K562 (cell line): ENCODE results near the gene NR2F6. TPM values are rescaled to one million over a fixed set of nuclear protein-coding genes. Genes with fewer than 3 reads are reported as not detected.

ENCODE experiments used
- ATAC-seq: fragments of 200-7000 bp; cut with Tn5 transposase; 3 replicates; pipeline ENCODE4 v1.9.1; 2020; ENCODE audit warnings: moderate library complexity
- BruUV-seq: library from RNA; stranded (reverse); fragments of 400-500 nt; replicated peaks from 2 replicates; lab custom pipeline; 2021; lab: Mats Ljungman, UMichigan
- CTCF ChIA-PET: fragments of 300-600 bp; formaldehyde crosslinking; extraction: SDS; loops from one replicate; lab custom pipeline; 2021; ENCODE audit warnings: low intra/inter-chr PET ratio; lab: Yijun Ruan, JAX
- POLR2A ChIA-PET: fragments of 300-600, 350-650 bp; sonication (Branson Sonifier 250); formaldehyde crosslinking; extraction: SDS; loops from one replicate; lab custom pipeline; 2021; ENCODE audit warnings: antibody characterized with exemption, inconsistent platforms; lab: Yijun Ruan, JAX
- DNase-seq, 4 experiments: peaks; one replicate each; pipeline versions ENCODE4 v3.0.0 to v3.0.0-alpha.2; 2011 to 2018; ENCODE audit warnings: low spot score in 3 of 4, mixed read lengths in 3 of 4; ENCODE audit errors: extremely low read depth in 1 of 4
- FAIRE-seq: peaks from 2 replicates; lab custom pipeline; 2011; peaks lifted over from hg19 to GRCh38; lab: Jason Lieb, UNC
- H2AFZ ChIP-seq: 2 replicates; pipeline ENCODE4 v1.6.0; 2011; ENCODE audit warnings: low read depth, low read length, control low read depth, inconsistent platforms
- H3K27ac ChIP-seq: fragments of 200-600 bp; 3 replicates; pipeline ENCODE4 v1.8.0; 2011; ENCODE audit warnings: low read depth, mild to moderate bottlenecking, control low read depth, inconsistent platforms, low read length, moderate library complexity, mixed read lengths; ENCODE audit errors: extremely low read depth
- H3K27me3 ChIP-seq, 2 experiments: fragments of 300-600 bp in 1 of 2; 2 replicates in 1 of 2; 3 replicates in 1 of 2; pipeline versions ENCODE4 v1.6.0 to v1.8.0; 2011; ENCODE audit warnings: inconsistent platforms in 2 of 2, low read length in 2 of 2, mild to moderate bottlenecking in 1 of 2, mixed read lengths in 1 of 2, moderate library complexity in 1 of 2; ENCODE audit not compliant: control insufficient read depth in 2 of 2, insufficient read depth in 2 of 2
- H3K36me3 ChIP-seq: fragments of 300-600 bp; 3 replicates; pipeline ENCODE4 v1.8.0; 2011; ENCODE audit warnings: mild to moderate bottlenecking, low read length, inconsistent platforms; ENCODE audit not compliant: control insufficient read depth, insufficient read depth
- H3K4me1 ChIP-seq, 2 experiments: fragments of 200-600 bp in 1 of 2; replicated peaks in 1 of 2; 2 replicates in 1 of 2; 3 replicates in 1 of 2; pipeline versions ENCODE4 v1.5.1 to v1.8.0; 2011; ENCODE audit warnings: inconsistent platforms in 2 of 2, low read length in 2 of 2, mild to moderate bottlenecking in 1 of 2, mixed read lengths in 1 of 2, moderate library complexity in 1 of 2; ENCODE audit not compliant: control insufficient read depth in 2 of 2, insufficient read depth in 2 of 2
- H3K4me2 ChIP-seq: 2 replicates; pipeline ENCODE4 v1.6.1; 2011; ENCODE audit warnings: low read length, control low read depth, inconsistent platforms, mixed read lengths; ENCODE audit not compliant: insufficient read depth
- H3K4me3 ChIP-seq: fragments of 200-600 bp; sonication (generic), shearing (Covaris generic); 2 replicates; pipeline ENCODE4 v1.5.1; 2016; ENCODE audit warnings: control low read depth, inconsistent platforms
- H3K79me2 ChIP-seq: fragments of 200-600 bp; 3 replicates; pipeline ENCODE4 v1.8.0; 2011; ENCODE audit warnings: low read length, inconsistent platforms; ENCODE audit not compliant: control insufficient read depth, insufficient read depth
- H3K9ac ChIP-seq, 2 experiments: 2 replicates each; pipeline versions ENCODE4 v1.6.0 to v1.6.1; 2011; ENCODE audit warnings: low read depth in 2 of 2, low read length in 2 of 2, control low read depth in 1 of 2, inconsistent platforms in 1 of 2, mild to moderate bottlenecking in 1 of 2, mixed read lengths in 1 of 2; ENCODE audit not compliant: insufficient read depth in 1 of 2
- H3K9me1 ChIP-seq: one replicate; pipeline ENCODE4 v1.6.0; 2011; ENCODE audit warnings: inconsistent platforms, mild to moderate bottlenecking, low read length, moderate library complexity; ENCODE audit not compliant: control insufficient read depth, insufficient read depth
- H3K9me3 ChIP-seq: replicated peaks from 2 replicates; pipeline ENCODE4 v1.5.1; 2011; ENCODE audit warnings: low read depth, low read length, inconsistent platforms; ENCODE audit not compliant: control insufficient read depth, insufficient read depth
- H4K20me1 ChIP-seq: replicated peaks from 2 replicates; pipeline ENCODE4 v1.6.1; 2011; ENCODE audit warnings: low read length, inconsistent platforms, mixed read lengths; ENCODE audit not compliant: control insufficient read depth, insufficient read depth
- FOXP1 ChIP-seq: sonication (generic); formaldehyde crosslinking; IDR thresholded peaks from 2 replicates; pipeline ENCODE4 v1.8.0; 2022; ENCODE audit warnings: mild to moderate bottlenecking, missing genetic modification reagents
- NFIC ChIP-seq: fragments of 450-650 bp; IDR thresholded peaks from 2 replicates; pipeline ENCODE4 v1.6.1; 2017; ENCODE audit warnings: mild to moderate bottlenecking, inconsistent platforms
- NR2C2 ChIP-seq, 2 experiments: fragments of 200-800 bp in 1 of 2; sonication (Bioruptor generic) in 1 of 2; sonication (generic) in 1 of 2; formaldehyde crosslinking in 1 of 2; IDR thresholded peaks; 2 replicates each; pipeline versions ENCODE4 v1.6.1 to v1.8.0; 2016 to 2022; ENCODE audit warnings: mild to moderate bottlenecking in 1 of 2, missing compliant biosample characterization in 1 of 2, missing genetic modification characterization in 1 of 2, missing genetic modification reagents in 1 of 2
- SRSF7 ChIP-seq: fragments of 200-400 bp; formaldehyde crosslinking; optimal IDR thresholded peaks from 2 replicates; pipeline ENCODE3; 2017; ENCODE audit warnings: mild to moderate bottlenecking, low read depth, low read length
- SUPT5H ChIP-seq: fragments of 450-650 bp; IDR thresholded peaks from 2 replicates; pipeline ENCODE4 v1.6.1; 2016
- ZNF347 ChIP-seq: fragments of 450-650 bp; formaldehyde crosslinking; IDR thresholded peaks from 2 replicates; pipeline ENCODE4 v1.4.0; 2020; ENCODE audit warnings: low read depth, mild to moderate bottlenecking, moderate library complexity
- WGBS: fragments of 100-300 bp; shearing (Covaris generic); methylation state at CpG from one replicate; pipeline ENCODE4 v1.1.6; 2016; ENCODE audit warnings: low coverage, mixed read lengths; ENCODE audit not compliant: insufficient coverage; ENCODE audit errors: missing lambda C conversion rate; 5-methylcytosine and 5-hydroxymethylcytosine counted together
- in situ Hi-C: fragments of 300-500 bp; cut with MboI; formaldehyde crosslinking; loops from 4 replicates; pipeline ENCODE4 v1.15.0; 2018; ENCODE audit warnings: inconsistent platforms, mixed read lengths
- intact Hi-C: fragments of 100-400 bp; cut with micrococcal nuclease; formaldehyde crosslinking; loops from 2 replicates; pipeline ENCODE4 v1.14.2; 2022
- polyA plus RNA-seq, 8 experiments: library from polyadenylated mRNA; depleted of rRNA in 4 of 8; stranded (reverse) in 5 of 8; unstranded in 3 of 8; fragments of >200 nt; fragmentation: Nextera tagmentation in 2 of 8; fragmentation: Illumina TruSeq in 1 of 8; extraction: Ambion mirVana in 2 of 8; extraction: Trizol in 1 of 8; gene quantifications; 2 replicates each; pipeline versions ENCODE4 v1.2.1 to v1.2.3, GENCODE V29; 2011 to 2014; ENCODE audit warnings: inconsistent platforms in 1 of 8, missing spikeins in 1 of 8
- total RNA-seq, 7 experiments: library from RNA; depleted of rRNA in 6 of 7; stranded (reverse); fragments of >200 nt in 6 of 7; fragmentation: Illumina TruSeq in 2 of 7; extraction: Trizol in 2 of 7; gene quantifications; 2 replicates each; pipeline versions ENCODE4 v1.2.1 to v1.2.3, GENCODE V29; 2011 to 2021; ENCODE audit warnings: low replicate concordance in 1 of 7

Gene NR2F6
- total and polyA plus RNA-seq, 9 of the 15 experiments (the other 6 are each of a cell fraction or from before 2014, with no cell fraction given), result 0.76 to 97.5 (median 18.8) TPM

GRCh38 chr19:17200408-17201079, 45.2 kb downstream of the NR2F6 start:
- DNase-seq (no peak), FAIRE-seq (no peak), ATAC-seq (no peak)
- intact Hi-C loops, result loop anchor here (10.0 kb wide), 1 partner anchor 126 kb away; the partner anchor contains the start of genes HAUS8 and MYO9B
- in situ Hi-C loops, result loop anchor here (5.0 kb wide), 1 partner anchor 77 kb away; no protein-coding TSS in a partner anchor
- ChIA-PET POLR2A (interaction anchor here (0.7 kb wide), 2 partner anchors 69 to 311 kb away, joined by 3 read pairs; partner anchors contain the start of gene PGLS), CTCF (no interaction called here)
- WGBS, result 83% methylated on average over 13 of the region's 16 CpGs
- TF ChIP-seq NFIC (peak; percentile 85), NR2C2 (CRISPR knock-in tag; IDR thresholded peaks at IDR 0.05) (no peak), NR2C2 (tag; IDR thresholded peaks at IDR 0.05) (no peak), FOXP1 (no peak)
- no TSS peak for BruUV-seq
- H3K9me1 ChIP-seq, result no peaks in the 10 kb centered on the region
- peak overlapping the region in 1 of 2 experiments; percentile 52; a peak in 1 of 4 replicates for H3K9ac ChIP-seq
- no peak overlapping the region for H2AFZ ChIP-seq
- peaks cover 53% of the 10 kb centered on the region; the same call in 2 of the 3 replicates for H3K36me3 ChIP-seq
- no peaks in the 10 kb centered on the region for H3K27me3 ChIP-seq
- H3K4me2 ChIP-seq, result no peak overlapping the region
- H3K4me1 ChIP-seq, result peaks cover 0 to 8% of the 10 kb centered on the region in 2 experiments; a peak in 1 of 5 replicates
- no peak overlapping the region for H3K4me3 ChIP-seq
- H3K9me3 ChIP-seq, result no peaks in the 10 kb centered on the region
- no peak overlapping the region for H3K27ac ChIP-seq
- H4K20me1 ChIP-seq, result no peaks in the 10 kb centered on the region
- no peaks in the 10 kb centered on the region for H3K79me2 ChIP-seq

DNA sequence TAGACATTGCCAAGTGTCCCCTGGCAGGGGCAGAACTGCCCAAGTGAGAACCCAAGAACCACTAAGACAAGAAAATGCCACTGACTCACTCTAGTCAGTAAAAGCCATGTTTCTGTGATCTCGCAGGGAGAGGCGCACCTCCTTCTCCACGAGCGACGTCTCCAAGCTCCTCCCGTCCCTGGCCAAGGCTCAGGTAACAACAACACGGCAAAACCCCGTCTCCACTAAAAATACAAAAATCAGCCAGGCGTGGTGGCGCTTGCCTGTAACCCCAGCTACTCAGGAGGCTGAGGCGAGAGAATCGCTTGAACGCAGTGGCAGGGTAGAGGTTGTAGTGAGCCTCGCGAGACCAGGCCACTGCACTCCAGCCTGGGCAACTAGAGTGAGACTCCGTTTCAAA, 48.1 kb downstream of the NR2F6 start:
- WGBS, result 92% methylated on average over 13 of the region's 16 CpGs
- H3K9me1 ChIP-seq, result no peaks in the 10 kb centered on the region
- H3K9me3 ChIP-seq, result no peaks in the 10 kb centered on the region
- no peak for DNase-seq
- intact Hi-C loops, result no loop called here
- no peak for ATAC-seq
- no peaks in the 10 kb centered on the region for H4K20me1 ChIP-seq
- H3K27me3 ChIP-seq, result no peaks in the 10 kb centered on the region
- H2AFZ ChIP-seq, result no peak overlapping the region
- H3K4me2 ChIP-seq, result no peak overlapping the region
- H3K4me3 ChIP-seq, result no peak overlapping the region
- ChIA-PET POLR2A (interaction anchor here (0.9 kb wide), 1 partner anchor 12 kb away, joined by 3 read pairs; no protein-coding TSS in a partner anchor), CTCF (no interaction called here)
- H3K9ac ChIP-seq, result no peak overlapping the region
- no peak overlapping the region for H3K27ac ChIP-seq
- in situ Hi-C loops, result no loop called here
- no TSS peak for BruUV-seq
- H3K79me2 ChIP-seq, result no peaks in the 10 kb centered on the region
- peaks cover 67% of the 10 kb centered on the region; the same call in 2 of the 3 replicates for H3K36me3 ChIP-seq
- peaks cover 0 to 7% of the 10 kb centered on the region in 2 experiments; a peak in 1 of 5 replicates for H3K4me1 ChIP-seq
- FAIRE-seq, result no peak
- TF ChIP-seq SUPT5H (no peak), ZNF347 (no peak), SRSF7 (no peak)
